ENCODE data around the gene DENND1C. TPM values are rescaled to one million over a fixed set of nuclear protein-coding genes. Genes with fewer than 3 reads are reported as not detected.

Gene DENND1C
- total RNA-seq, 1 experiment from 2014 or later: not detected

- Histone ChIP-seq H2AFZ (no peak overlapping the region), H3K27me3 (ENCODE audit: insufficient read depth, low read depth) (no peaks in the 10 kb centered on the region), H3K36me3 (ENCODE audit: low read depth) (no peaks in the 10 kb centered on the region), H3K4me3 (no peak overlapping the region), H3K4me1 (replicated peaks; ENCODE audit: insufficient read depth) (peaks cover 9% of the 10 kb centered on the region; the same call in 1 of the 2 replicates), H4K20me1 (ENCODE audit: insufficient read depth) (no peaks in the 10 kb centered on the region), H3K4me2 (peak overlapping the region; percentile 73; the same call in 1 of the 2 replicates), H3K9me3 (ENCODE audit: insufficient read depth, low read depth) (no peaks in the 10 kb centered on the region), H3K27ac (no peak overlapping the region), H3K9me2 (ENCODE audit: insufficient read depth) (no peaks in the 10 kb centered on the region), H3F3A (ENCODE audit: insufficient read depth, low read depth) (no peaks in the 10 kb centered on the region; the same call in 1 of the 2 replicates), H3K79me2 (ENCODE audit: low read depth) (no peaks in the 10 kb centered on the region)
- TF ChIP-seq CTCF (conservative IDR thresholded peaks at IDR 0.05) (no peak), EZH2 (IDR thresholded peaks at IDR 0.05; ENCODE audit: low read depth) (no peak)
- no peak for DNase-seq
- CTCF ChIA-PET: no interaction called here
- intact Hi-C loops (cut with micrococcal nuclease; ENCODE audit: unreplicated experiment): no loop called here
- POLR2A ChIA-PET (ENCODE audit: unreplicated experiment): no interaction called here
- BruUV-seq (replicated peaks): no TSS peak
Measured at GRCh38 chr19:6475321-6476108, 6.1 kb downstream of the DENND1C start.

GRCh38 chr19:6473647-6474046 is 7.9 kb downstream of the DENND1C start:
- CTCF ChIA-PET: no interaction called here

GRCh38 chr19:6472713-6473112 is 8.9 kb downstream of the DENND1C start:
- H3K9me2 ChIP-seq (ENCODE audit: insufficient read depth): no peaks in the 10 kb centered on the region
- no peaks in the 10 kb centered on the region for H3K36me3 ChIP-seq (ENCODE audit: low read depth)
- H3K4me3 ChIP-seq: no peak overlapping the region
- peaks cover 9% of the 10 kb centered on the region; the same call in 1 of the 2 replicates for H3K4me1 ChIP-seq (replicated peaks; ENCODE audit: insufficient read depth)
- H3K4me2 ChIP-seq: 0 out of 2 replicates have a peak overlapping the region, but pooled peaks have one; percentile 4
- no peaks in the 10 kb centered on the region for H3K79me2 ChIP-seq (ENCODE audit: low read depth)
- TF ChIP-seq CTCF (conservative IDR thresholded peaks at IDR 0.05) (no peak), EZH2 (IDR thresholded peaks at IDR 0.05; ENCODE audit: low read depth) (no peak)
- H3F3A ChIP-seq (ENCODE audit: insufficient read depth, low read depth): no peaks in the 10 kb centered on the region; the same call in 1 of the 2 replicates
- no peaks in the 10 kb centered on the region for H3K9me3 ChIP-seq (ENCODE audit: insufficient read depth, low read depth)
- BruUV-seq (replicated peaks): no TSS peak
- H2AFZ ChIP-seq: no peak overlapping the region
- no peaks in the 10 kb centered on the region for H3K27me3 ChIP-seq (ENCODE audit: insufficient read depth, low read depth)
- ChIA-PET CTCF (no interaction called here), POLR2A (ENCODE audit: unreplicated experiment) (no interaction called here)
- H4K20me1 ChIP-seq (ENCODE audit: insufficient read depth): no peaks in the 10 kb centered on the region
- H3K27ac ChIP-seq: no peak overlapping the region
- intact Hi-C loops (cut with micrococcal nuclease; ENCODE audit: unreplicated experiment): no loop called here
- peak in 1 of 2 experiments; percentile 39 for DNase-seq

More at GRCh38 chr19:6473647-6474046, 7.9 kb downstream of the DENND1C start:
- Histone ChIP-seq H3K4me3 (no peak overlapping the region), H3K79me2 (ENCODE audit: low read depth) (no peaks in the 10 kb centered on the region), H3K27me3 (ENCODE audit: insufficient read depth, low read depth) (no peaks in the 10 kb centered on the region), H3K4me1 (replicated peaks; ENCODE audit: insufficient read depth) (peaks cover 9% of the 10 kb centered on the region; the same call in 1 of the 2 replicates), H3K36me3 (ENCODE audit: low read depth) (no peaks in the 10 kb centered on the region), H3K9me2 (ENCODE audit: insufficient read depth) (no peaks in the 10 kb centered on the region), H3F3A (ENCODE audit: insufficient read depth, low read depth) (no peaks in the 10 kb centered on the region; the same call in 1 of the 2 replicates), H3K4me2 (0 out of 2 replicates have a peak overlapping the region, but pooled peaks have one; percentile 4), H3K9me3 (ENCODE audit: insufficient read depth, low read depth) (no peaks in the 10 kb centered on the region), H4K20me1 (ENCODE audit: insufficient read depth) (no peaks in the 10 kb centered on the region), H2AFZ (no peak overlapping the region), H3K27ac (no peak overlapping the region)
- BruUV-seq (replicated peaks): no TSS peak
- POLR2A ChIA-PET (ENCODE audit: unreplicated experiment): no interaction called here
- no peak for TF ChIP-seq CTCF (conservative IDR thresholded peaks at IDR 0.05)
- TF ChIP-seq EZH2 (IDR thresholded peaks at IDR 0.05; ENCODE audit: low read depth): no peak
- intact Hi-C loops (cut with micrococcal nuclease; ENCODE audit: unreplicated experiment): no loop called here
- peak; percentile 20 to 43 for DNase-seq

Measured in PC-9 (cell line).